H9 (cell line): ENCODE data around the gene RNF113B. TPM values are rescaled to one million over a fixed set of nuclear protein-coding genes. Genes with fewer than 3 reads are reported as not detected.

Source experiments
- DNase-seq: peaks from one replicate; pipeline ENCODE4 v3.0.0-alpha.2; 2017
- H2AFZ ChIP-seq: one replicate; pipeline ENCODE4 v1.6.1; 2013; ENCODE audit warnings: mild to moderate bottlenecking, low read length, control low read depth, moderate library complexity
- H2AK5ac ChIP-seq: 2 replicates; pipeline ENCODE4 v1.6.1; 2013; ENCODE audit warnings: low read length, control low read depth, mixed read lengths; ENCODE audit not compliant: insufficient read length
- H2BK120ac ChIP-seq: one replicate; pipeline ENCODE4 v1.6.1; 2013; ENCODE audit warnings: low read depth, mild to moderate bottlenecking, low read length, control low read depth, inconsistent platforms; ENCODE audit not compliant: poor library complexity, severe bottlenecking
- H2BK12ac ChIP-seq: 2 replicates; pipeline ENCODE4 v1.6.1; 2013; ENCODE audit warnings: low read length, control low read depth, mixed read lengths, low read depth; ENCODE audit not compliant: insufficient read length
- H2BK15ac ChIP-seq: 2 replicates; pipeline ENCODE4 v1.6.1; 2013; ENCODE audit warnings: low read depth, low read length, control low read depth
- H2BK20ac ChIP-seq: one replicate; pipeline ENCODE4 v1.6.1; 2013; ENCODE audit warnings: low read depth, mild to moderate bottlenecking, low read length, control low read depth, inconsistent platforms; ENCODE audit not compliant: poor library complexity, severe bottlenecking
- H2BK5ac ChIP-seq: 2 replicates; pipeline ENCODE4 v1.6.1; 2013; ENCODE audit warnings: low read length, control low read depth, mixed read lengths; ENCODE audit not compliant: insufficient read length
- H3K14ac ChIP-seq: 2 replicates; pipeline ENCODE4 v1.6.1; 2013; ENCODE audit warnings: low read length, control low read depth; ENCODE audit not compliant: insufficient read depth
- H3K18ac ChIP-seq: 2 replicates; pipeline ENCODE4 v1.6.1; 2013; ENCODE audit warnings: low read depth, mild to moderate bottlenecking, mixed read lengths, low read length, control low read depth; ENCODE audit not compliant: insufficient read length
- H3K23ac ChIP-seq: 2 replicates; pipeline ENCODE4 v1.6.1; 2013; ENCODE audit warnings: low read length, control low read depth, mixed read lengths, low read depth; ENCODE audit not compliant: insufficient read length
- H3K23me2 ChIP-seq: 2 replicates; pipeline ENCODE4 v1.6.1; 2013; ENCODE audit warnings: low read depth, mild to moderate bottlenecking, mixed read lengths, low read length, control low read depth; ENCODE audit not compliant: insufficient read length, poor library complexity, severe bottlenecking
- H3K27ac ChIP-seq: 2 replicates; pipeline ENCODE4 v1.5.1; 2013; ENCODE audit warnings: low read length, control low read depth, mixed read lengths, low read depth; ENCODE audit not compliant: insufficient read length
- H3K27me3 ChIP-seq: 2 replicates; pipeline ENCODE4 v1.6.1; 2013; ENCODE audit warnings: low read length, control low read depth, inconsistent platforms; ENCODE audit not compliant: insufficient read depth
- H3K4ac ChIP-seq: 2 replicates; pipeline ENCODE4 v1.6.1; 2013; ENCODE audit warnings: low read depth, mild to moderate bottlenecking, control low read depth, inconsistent platforms, low read length, moderate library complexity
- H3K4me1 ChIP-seq: 2 replicates; pipeline ENCODE4 v1.6.1; 2013; ENCODE audit warnings: low read length, control low read depth, inconsistent platforms; ENCODE audit not compliant: insufficient read depth
- H3K4me2 ChIP-seq: 2 replicates; pipeline ENCODE4 v1.6.1; 2013; ENCODE audit warnings: low read length, control low read depth, mixed read lengths; ENCODE audit not compliant: insufficient read length, insufficient read depth
- H3K56ac ChIP-seq: 2 replicates; pipeline ENCODE4 v1.6.1; 2013; ENCODE audit warnings: low read depth, mild to moderate bottlenecking, mixed read lengths, low read length, control low read depth; ENCODE audit not compliant: insufficient read length
- H3K79me1 ChIP-seq: 2 replicates; pipeline ENCODE4 v1.6.1; 2013; ENCODE audit warnings: low read depth, mild to moderate bottlenecking, moderate library complexity, low read length, control low read depth, inconsistent platforms; ENCODE audit not compliant: insufficient read depth, poor library complexity, severe bottlenecking
- H3K79me2 ChIP-seq: 2 replicates; pipeline ENCODE4 v1.6.1; 2013; ENCODE audit warnings: low read length, control low read depth, inconsistent platforms; ENCODE audit not compliant: insufficient read depth
- H3K9ac ChIP-seq: 2 replicates; pipeline ENCODE4 v1.6.1; 2013; ENCODE audit warnings: low read length, control low read depth, mixed read lengths; ENCODE audit not compliant: insufficient read length; ENCODE audit errors: extremely low read depth
- H3K9me3 ChIP-seq: one replicate; pipeline ENCODE4 v1.6.1; 2013; ENCODE audit warnings: low read depth, low read length, inconsistent platforms; ENCODE audit not compliant: control insufficient read depth
- H3T11ph ChIP-seq: one replicate; pipeline ENCODE4 v1.6.1; 2013; ENCODE audit warnings: mild to moderate bottlenecking, low read length, control low read depth, inconsistent platforms
- H4K20me1 ChIP-seq: one replicate; pipeline ENCODE4 v1.6.1; 2013; ENCODE audit not compliant: control insufficient read depth, insufficient read length, insufficient read depth
- H4K5ac ChIP-seq: 2 replicates; pipeline ENCODE4 v1.6.1; 2013; ENCODE audit warnings: low read depth, mild to moderate bottlenecking, mixed read lengths, low read length, control low read depth; ENCODE audit not compliant: insufficient read length
- H4K8ac ChIP-seq: replicated peaks from 2 replicates; pipeline ENCODE4 v1.6.1; 2013; ENCODE audit warnings: low read length, control low read depth, mixed read lengths, low read depth; ENCODE audit not compliant: insufficient read length
- H4K91ac ChIP-seq: 2 replicates; pipeline ENCODE4 v1.6.1; 2013; ENCODE audit warnings: low read depth, mild to moderate bottlenecking, moderate library complexity, mixed read lengths, low read length, control low read depth; ENCODE audit not compliant: insufficient read length
- H3K27ac Mint-ChIP-seq, 3 experiments: 2 replicates in 2 of 3; 3 replicates in 1 of 3; pipeline ENCODE4 v1.8.0; 2020 to 2021; ENCODE audit warnings: mixed read lengths in 3 of 3, mild to moderate bottlenecking in 1 of 3, moderate library complexity in 1 of 3
- H3K27me3 Mint-ChIP-seq: 2 replicates; pipeline ENCODE4 v1.8.0; 2021; ENCODE audit warnings: low read depth, mild to moderate bottlenecking, moderate library complexity, mixed read lengths
- H3K36me3 Mint-ChIP-seq, 3 experiments: 2 replicates in 2 of 3; 3 replicates in 1 of 3; pipeline ENCODE4 v1.8.0; 2020 to 2021; ENCODE audit warnings: low read depth in 3 of 3, mixed read lengths in 3 of 3; ENCODE audit not compliant: insufficient read depth in 1 of 3
- H3K4me1 Mint-ChIP-seq, 2 experiments: 2 replicates each; pipeline ENCODE4 v1.8.0; 2020; ENCODE audit warnings: mixed read lengths in 2 of 2
- H3K4me3 Mint-ChIP-seq, 2 experiments: 2 replicates in 1 of 2; 3 replicates in 1 of 2; pipeline ENCODE4 v1.8.0; 2020 to 2021; ENCODE audit warnings: mild to moderate bottlenecking in 2 of 2, mixed read lengths in 2 of 2, moderate library complexity in 1 of 2
- H3K9me3 Mint-ChIP-seq, 2 experiments: 2 replicates in 1 of 2; 3 replicates in 1 of 2; pipeline ENCODE4 v1.8.0; 2020; ENCODE audit warnings: mild to moderate bottlenecking in 2 of 2, mixed read lengths in 2 of 2, moderate library complexity in 1 of 2
- CTCF ChIP-seq: fragments of 200-600 bp; sonication (generic); conservative IDR thresholded peaks from 3 replicates; pipeline ENCODE4 v1.8.0; 2021; ENCODE audit warnings: antibody characterized with exemption, mild to moderate bottlenecking
- WGBS: extraction: QIAGEN DNeasy Blood & Tissue Kit; methylation state at CpG from one replicate; pipeline ENCODE4 v1.1.7; 2013; ENCODE audit warnings: missing lambda C conversion rate, low lambda C conversion rate, mixed read lengths; ENCODE audit not compliant: insufficient read length; ENCODE audit errors: extremely low coverage; 5-methylcytosine and 5-hydroxymethylcytosine counted together
- total RNA-seq: library from RNA; stranded (reverse); gene quantifications from 2 replicates; pipeline ENCODE4 v1.2.1, GENCODE V29; 2021

The RNF113B gene
- total RNA-seq, 1 experiment from 2014 or later: not detected

GRCh38 chr13:98133946-98134345 is 43.1 kb downstream of the RNF113B start:
- Histone ChIP-seq H2BK15ac (no peak overlapping the region), H3K4me2 (no peak overlapping the region), H2BK120ac (no peak overlapping the region), H4K5ac (no peak overlapping the region), H3K9ac (no peak overlapping the region), H3K14ac (no peak overlapping the region), H4K91ac (no peak overlapping the region), H2BK12ac (no peak overlapping the region), H2AFZ (peak overlapping the region; percentile 32), H3K79me2 (no peaks in the 10 kb centered on the region), H3K23ac (no peak overlapping the region), H3T11ph (no peak overlapping the region), H2BK5ac (no peak overlapping the region), H3K23me2 (no peaks in the 10 kb centered on the region), H3K4ac (no peak overlapping the region), H3K18ac (no peak overlapping the region), H4K20me1 (no peaks in the 10 kb centered on the region), H4K8ac (no peak overlapping the region), H3K9me3 (no peaks in the 10 kb centered on the region), H3K79me1 (no peaks in the 10 kb centered on the region), H2AK5ac (no peak overlapping the region), H3K27me3 (no peaks in the 10 kb centered on the region; the same call in 1 of the 2 replicates), H3K27ac (no peak overlapping the region), H3K4me1 (no peaks in the 10 kb centered on the region), H2BK20ac (no peak overlapping the region), H3K56ac (no peak overlapping the region)
- H3K9me3 Mint-ChIP-seq: no peaks in the 10 kb centered on the region; a peak in 1 of 5 replicates
- no peak for TF ChIP-seq CTCF
- no CpG with 5 or more reads among the region's 3 CpGs for WGBS
- H3K4me3 Mint-ChIP-seq: no peak overlapping the region
- H3K27me3 Mint-ChIP-seq: no peaks in the 10 kb centered on the region; the same call in 1 of the 2 replicates
- no peaks in the 10 kb centered on the region; a peak in 1 of 4 replicates for H3K4me1 Mint-ChIP-seq
- DNase-seq: no peak
- H3K27ac Mint-ChIP-seq: no peak overlapping the region
- no peaks in the 10 kb centered on the region for H3K36me3 Mint-ChIP-seq
